ENCODE results near the gene TTL. TPM values are rescaled to one million over a fixed set of nuclear protein-coding genes. Genes with fewer than 3 reads are reported as not detected.

TTL gene
- total RNA-seq, 1 experiment from 2014 or later, result 58.9 TPM

GRCh38 chr2:112547333-112547732, 65.4 kb downstream of the TTL start:
- H3K27me3 Mint-ChIP-seq (ENCODE audit: low read depth), result no peaks in the 10 kb centered on the region
- H4K20me1 ChIP-seq (ENCODE audit: control insufficient read depth, insufficient read depth, insufficient read length), result no peaks in the 10 kb centered on the region

More at GRCh38 chr2:112547333-112547732, 65.4 kb downstream of the TTL start:
- Histone ChIP-seq H4K8ac (replicated peaks; ENCODE audit: insufficient read length, low read depth, low read length) (no peak overlapping the region), H3K9me3 (ENCODE audit: control insufficient read depth, low read depth, low read length) (no peaks in the 10 kb centered on the region), H3K79me1 (ENCODE audit: insufficient read depth, low read depth, low read length, poor library complexity, severe bottlenecking) (peaks cover 5% of the 10 kb centered on the region), H3K23ac (ENCODE audit: insufficient read length, low read depth, low read length) (no peak overlapping the region), H2BK20ac (ENCODE audit: low read depth, low read length, poor library complexity, severe bottlenecking) (no peak overlapping the region), H2BK12ac (ENCODE audit: insufficient read length, low read depth, low read length) (no peak overlapping the region), H3K18ac (ENCODE audit: insufficient read length, low read depth, low read length) (no peak overlapping the region), H2AK5ac (ENCODE audit: insufficient read length, low read length) (no peak overlapping the region), H3K23me2 (ENCODE audit: insufficient read length, low read depth, low read length, poor library complexity, severe bottlenecking) (peaks cover 4% of the 10 kb centered on the region), H2BK15ac (ENCODE audit: low read depth, low read length) (no peak overlapping the region), H3K56ac (ENCODE audit: insufficient read length, low read depth, low read length) (no peak overlapping the region), H3K14ac (ENCODE audit: insufficient read depth, low read length) (no peak overlapping the region), H3T11ph (ENCODE audit: low read length) (no peak overlapping the region), H3K4me2 (ENCODE audit: insufficient read depth, insufficient read length, low read length) (no peak overlapping the region), H2BK120ac (ENCODE audit: low read depth, low read length, poor library complexity, severe bottlenecking) (no peak overlapping the region), H3K27ac (ENCODE audit: insufficient read length, low read depth, low read length) (no peak overlapping the region), H4K5ac (ENCODE audit: insufficient read length, low read depth, low read length) (no peak overlapping the region), H3K79me2 (ENCODE audit: insufficient read depth, low read length) (peaks cover 21% of the 10 kb centered on the region), H4K91ac (ENCODE audit: insufficient read length, low read depth, low read length) (no peak overlapping the region), H3K27me3 (ENCODE audit: insufficient read depth, low read length) (no peaks in the 10 kb centered on the region), H3K4me1 (ENCODE audit: insufficient read depth, low read length) (no peaks in the 10 kb centered on the region), H2BK5ac (ENCODE audit: insufficient read length, low read length) (no peak overlapping the region), H3K4ac (ENCODE audit: low read depth, low read length) (no peak overlapping the region), H2AFZ (ENCODE audit: low read length) (no peak overlapping the region), H3K9ac (ENCODE audit: extremely low read depth, insufficient read length, low read length) (no peak overlapping the region)
- DNase-seq, result no peak
- H3K4me3 Mint-ChIP-seq, result no peak overlapping the region
- whole genome bisulfite sequencing (ENCODE audit: extremely low coverage, insufficient read length, low lambda C conversion rate), result no CpG with 5 or more reads among the region's 4 CpGs
- H3K27ac Mint-ChIP-seq, result no peak overlapping the region
- H3K9me3 Mint-ChIP-seq, result no peaks in the 10 kb centered on the region
- TF ChIP-seq CTCF (conservative IDR thresholded peaks at IDR 0.05), result no peak
- H3K4me1 Mint-ChIP-seq, result peaks cover 0 to 2% of the 10 kb centered on the region in 2 experiments; a peak in 1 of 4 replicates
- peaks cover 43 to 51% (median 49%) of the 10 kb centered on the region in 3 experiments; a peak in 6 of 7 replicates for H3K36me3 Mint-ChIP-seq (ENCODE audit: insufficient read depth in 1 of 3, low read depth in 3 of 3)

Measured in H9 (cell line).